Nephron (organoid): Measurements from ENCODE around the gene ATP13A2.

Source experiments
- H3K27ac Mint-ChIP-seq, 3 experiments: 2 replicates each; pipeline ENCODE4 v1.8.0; 2020; ENCODE audit warnings: mixed read lengths in 3 of 3, mild to moderate bottlenecking in 2 of 3, moderate library complexity in 1 of 3
- H3K27me3 Mint-ChIP-seq: 2 replicates; pipeline ENCODE4 v1.8.0; 2021; ENCODE audit warnings: low read depth, mild to moderate bottlenecking, moderate library complexity, mixed read lengths
- H3K36me3 Mint-ChIP-seq: 2 replicates; pipeline ENCODE4 v1.8.0; 2020; ENCODE audit warnings: low read depth, mixed read lengths
- H3K4me1 Mint-ChIP-seq: 2 replicates; pipeline ENCODE4 v1.8.0; 2020; ENCODE audit warnings: mixed read lengths
- H3K4me3 Mint-ChIP-seq, 3 experiments: 2 replicates each; pipeline ENCODE4 v1.8.0; 2020; ENCODE audit warnings: mild to moderate bottlenecking in 3 of 3, mixed read lengths in 3 of 3, moderate library complexity in 2 of 3
- H3K9me3 Mint-ChIP-seq: 2 replicates; pipeline ENCODE4 v1.8.0; 2020; ENCODE audit warnings: mixed read lengths
- TF ChIP-seq, protein P1 (sequence below), 3 experiments: fragments of 200-600 bp; sonication (generic); IDR thresholded peaks; one replicate each; pipeline ENCODE4 v1.5.0; 2021; ENCODE audit warnings: antibody characterized with exemption in 3 of 3; ENCODE audit not compliant: unreplicated experiment in 3 of 3

ATP13A2 gene

DNA sequence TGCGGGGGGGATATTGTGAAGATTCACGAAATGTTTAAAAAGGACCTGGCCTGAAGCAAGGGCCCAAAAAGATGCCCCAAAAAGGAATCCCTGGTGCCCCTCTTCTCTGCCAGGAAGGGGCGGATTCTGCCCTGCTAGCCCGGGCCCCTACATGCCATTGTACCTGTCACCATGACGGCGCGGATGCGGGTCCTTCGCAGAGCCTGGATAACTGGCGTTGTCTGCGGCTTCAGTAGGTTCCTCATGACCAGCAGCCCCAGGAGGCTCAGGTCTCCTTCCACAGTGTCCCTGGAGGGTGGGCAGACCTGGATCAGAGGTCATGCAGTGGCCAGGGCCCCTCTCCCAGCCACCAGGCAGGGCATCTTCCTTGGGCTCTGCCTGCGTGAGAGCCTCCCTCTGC, 20.2 kb downstream of the ATP13A2 start:
- Mint-ChIP-seq H3K4me3 (no peak overlapping the region), H3K4me1 (no peaks in the 10 kb centered on the region), H3K27ac (no peak overlapping the region), H3K36me3 (no peaks in the 10 kb centered on the region), H3K27me3 (no peaks in the 10 kb centered on the region), H3K9me3 (no peaks in the 10 kb centered on the region)
- TF ChIP-seq, protein P1, sequence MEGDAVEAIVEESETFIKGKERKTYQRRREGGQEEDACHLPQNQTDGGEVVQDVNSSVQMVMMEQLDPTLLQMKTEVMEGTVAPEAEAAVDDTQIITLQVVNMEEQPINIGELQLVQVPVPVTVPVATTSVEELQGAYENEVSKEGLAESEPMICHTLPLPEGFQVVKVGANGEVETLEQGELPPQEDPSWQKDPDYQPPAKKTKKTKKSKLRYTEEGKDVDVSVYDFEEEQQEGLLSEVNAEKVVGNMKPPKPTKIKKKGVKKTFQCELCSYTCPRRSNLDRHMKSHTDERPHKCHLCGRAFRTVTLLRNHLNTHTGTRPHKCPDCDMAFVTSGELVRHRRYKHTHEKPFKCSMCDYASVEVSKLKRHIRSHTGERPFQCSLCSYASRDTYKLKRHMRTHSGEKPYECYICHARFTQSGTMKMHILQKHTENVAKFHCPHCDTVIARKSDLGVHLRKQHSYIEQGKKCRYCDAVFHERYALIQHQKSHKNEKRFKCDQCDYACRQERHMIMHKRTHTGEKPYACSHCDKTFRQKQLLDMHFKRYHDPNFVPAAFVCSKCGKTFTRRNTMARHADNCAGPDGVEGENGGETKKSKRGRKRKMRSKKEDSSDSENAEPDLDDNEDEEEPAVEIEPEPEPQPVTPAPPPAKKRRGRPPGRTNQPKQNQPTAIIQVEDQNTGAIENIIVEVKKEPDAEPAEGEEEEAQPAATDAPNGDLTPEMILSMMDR (IDR thresholded peaks at IDR 0.05; ENCODE audit: unreplicated experiment in 3 of 3): no peak

DNA sequence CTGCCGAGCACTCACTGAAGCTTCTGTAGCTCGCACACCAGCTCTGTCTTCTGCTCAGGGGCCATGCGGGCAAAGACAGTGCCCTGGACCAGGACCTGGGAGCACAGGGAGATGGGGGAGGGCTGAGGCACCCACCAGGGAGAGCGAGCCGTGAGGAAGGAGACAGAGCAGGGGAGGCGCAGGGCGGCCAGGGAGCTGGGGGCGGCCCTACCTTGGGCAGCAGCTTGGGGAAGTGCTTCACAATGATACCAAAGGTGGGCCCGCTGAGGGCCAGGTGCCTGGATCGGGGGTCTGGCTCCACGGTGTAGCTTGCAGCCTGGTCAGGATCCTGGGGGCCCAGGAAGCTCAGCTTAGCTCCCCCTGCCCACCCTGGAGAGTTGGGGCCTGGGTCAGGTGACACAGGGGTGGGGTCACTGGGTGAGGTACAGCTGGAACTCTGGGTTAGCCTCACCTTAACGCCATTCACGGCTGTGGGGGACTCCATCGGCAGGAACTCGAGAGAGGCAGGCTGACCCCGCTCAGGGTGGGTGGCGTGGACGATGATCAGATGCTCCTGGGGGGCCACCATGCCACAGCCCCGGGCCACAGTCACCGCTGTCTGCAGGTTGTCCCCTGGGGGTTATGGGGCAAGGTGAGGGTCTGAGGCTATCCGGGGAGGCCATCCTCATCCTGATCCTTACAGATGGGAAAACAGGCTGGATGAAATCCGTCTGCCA, 21.9 kb downstream of the ATP13A2 start:
- TF ChIP-seq, protein P1 (IDR thresholded peaks at IDR 0.05; ENCODE audit: unreplicated experiment in 3 of 3): no peak
- Mint-ChIP-seq H3K4me3 (no peak overlapping the region), H3K27me3 (no peaks in the 10 kb centered on the region), H3K27ac (no peak overlapping the region), H3K9me3 (no peaks in the 10 kb centered on the region), H3K4me1 (peaks cover under 1% of the 10 kb centered on the region), H3K36me3 (no peaks in the 10 kb centered on the region)

DNA sequence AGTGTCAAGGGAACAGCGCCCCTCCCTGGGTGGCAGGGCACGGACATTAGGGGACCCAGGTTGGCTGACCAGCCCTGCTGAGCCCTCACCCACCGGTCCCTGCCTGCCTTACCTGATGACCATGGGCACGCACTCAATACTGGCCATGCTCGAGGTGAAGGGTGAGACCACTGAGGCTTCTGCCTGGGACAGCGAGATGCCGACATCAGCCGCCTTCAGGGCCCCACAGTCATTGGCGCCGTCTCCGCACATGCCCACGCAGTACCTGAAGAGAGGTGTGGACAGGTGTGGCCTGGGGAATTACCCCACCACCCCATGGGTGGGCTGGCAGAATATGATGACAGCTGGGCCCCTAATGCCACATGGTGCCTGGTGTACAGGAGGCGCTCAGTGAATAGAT, 23.5 kb downstream of the ATP13A2 start:
- Mint-ChIP-seq H3K36me3 (no peaks in the 10 kb centered on the region), H3K4me3 (no peak overlapping the region), H3K27me3 (no peaks in the 10 kb centered on the region), H3K4me1 (peaks cover 12% of the 10 kb centered on the region), H3K27ac (no peak overlapping the region), H3K9me3 (no peaks in the 10 kb centered on the region)
- TF ChIP-seq, protein P1 (IDR thresholded peaks at IDR 0.05; ENCODE audit: unreplicated experiment in 3 of 3): no peak

DNA sequence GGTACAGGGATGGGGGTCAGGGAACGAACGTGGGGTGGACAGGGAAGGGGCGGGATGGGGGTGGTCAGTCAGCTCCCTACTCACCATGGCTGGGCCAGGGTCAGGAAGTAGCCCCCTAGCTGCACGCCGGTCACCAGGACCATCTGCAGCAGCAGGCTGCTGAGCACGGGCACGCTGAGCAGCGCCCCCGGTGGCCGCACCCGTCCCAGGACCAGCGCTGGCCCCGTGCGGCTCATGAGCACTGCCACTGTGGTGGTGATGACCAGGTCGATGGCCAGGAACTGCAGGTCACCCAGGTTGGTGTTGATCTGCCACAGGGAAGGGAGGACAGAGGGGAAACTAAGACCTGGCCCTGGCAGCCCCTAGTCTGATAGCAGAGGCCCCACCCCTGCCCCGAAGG, 24.8 kb downstream of the ATP13A2 start:
- Mint-ChIP-seq H3K27ac (no peak overlapping the region), H3K36me3 (no peaks in the 10 kb centered on the region), H3K4me1 (peaks cover 17% of the 10 kb centered on the region), H3K27me3 (peaks cover 5% of the 10 kb centered on the region), H3K4me3 (no peak overlapping the region), H3K9me3 (no peaks in the 10 kb centered on the region)
- TF ChIP-seq, protein P1 (IDR thresholded peaks at IDR 0.05; ENCODE audit: unreplicated experiment in 3 of 3): peak; percentile 19 to 52 (median 27)

DNA sequence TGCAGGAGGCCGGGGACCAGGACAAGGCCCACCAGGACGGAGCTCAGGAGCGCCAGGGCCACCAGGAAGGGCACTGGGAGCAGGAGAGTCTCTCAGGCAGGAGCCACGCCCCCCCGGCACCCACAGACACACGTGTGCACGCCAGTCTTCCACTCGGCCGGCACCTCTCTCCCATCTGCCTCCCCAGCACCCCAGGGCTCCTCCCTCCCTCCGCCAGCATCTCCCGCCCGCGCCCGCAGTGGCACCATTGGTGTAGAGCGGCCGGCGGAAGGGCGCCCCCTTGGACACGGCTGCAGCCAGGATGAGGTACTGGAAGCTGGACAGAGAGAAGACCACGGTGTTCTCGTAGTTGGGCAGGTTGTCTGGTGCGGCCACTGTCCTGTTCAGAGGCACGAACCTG, 25.2 kb downstream of the ATP13A2 start:
- peaks cover 19% of the 10 kb centered on the region for H3K4me1 Mint-ChIP-seq
- H3K27ac Mint-ChIP-seq: no peak overlapping the region
- H3K9me3 Mint-ChIP-seq: no peaks in the 10 kb centered on the region
- no peak overlapping the region for H3K4me3 Mint-ChIP-seq
- no peaks in the 10 kb centered on the region for H3K36me3 Mint-ChIP-seq
- H3K27me3 Mint-ChIP-seq: peaks cover 5% of the 10 kb centered on the region
- TF ChIP-seq, protein P1 (IDR thresholded peaks at IDR 0.05; ENCODE audit: unreplicated experiment in 3 of 3): no peak

DNA sequence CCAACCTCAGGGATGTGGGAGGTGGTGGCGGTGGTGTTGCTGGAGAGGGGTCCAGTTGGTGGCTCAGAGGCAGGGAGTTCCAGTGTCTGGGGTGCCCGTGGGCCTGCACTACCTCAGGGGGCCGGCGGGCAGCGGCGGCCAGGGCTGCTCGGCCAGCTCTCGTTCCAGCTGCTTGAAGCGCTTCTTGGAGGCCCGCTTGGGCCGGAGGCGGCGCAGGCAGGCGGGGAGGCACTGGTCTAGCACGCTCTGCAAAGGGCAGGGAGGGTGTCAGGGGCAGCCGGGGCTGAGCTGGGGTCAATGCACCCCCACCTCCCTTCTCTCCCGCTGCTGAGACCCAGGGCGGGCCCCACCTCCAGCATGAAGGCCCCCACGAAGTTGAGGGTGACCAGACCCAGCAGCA, 25.6 kb downstream of the ATP13A2 start:
- Mint-ChIP-seq H3K9me3 (no peaks in the 10 kb centered on the region), H3K27ac (no peak overlapping the region), H3K27me3 (peaks cover 9% of the 10 kb centered on the region), H3K36me3 (no peaks in the 10 kb centered on the region), H3K4me3 (no peak overlapping the region), H3K4me1 (peaks cover 23% of the 10 kb centered on the region)
- TF ChIP-seq, protein P1 (IDR thresholded peaks at IDR 0.05; ENCODE audit: unreplicated experiment in 3 of 3): no peak
